OCI-LY3 (cell line): ENCODE results near the gene NOL11.

Experiments used
- EZH2phosphoT487 ChIP-seq: fragments of 200-600 bp; shearing (Covaris generic); IDR thresholded peaks from 2 replicates; pipeline ENCODE4 v1.6.1; 2018; ENCODE audit warnings: antibody characterized with exemption, mixed run types, low read depth
- TF ChIP-seq, protein P1 (sequence below): fragments of 200-600, 300-600 bp; sonication (generic); IDR thresholded peaks from 2 replicates; pipeline ENCODE4 v1.5.1; 2014; ENCODE audit warnings: antibody characterized with exemption, low read length, low read depth

DNA sequence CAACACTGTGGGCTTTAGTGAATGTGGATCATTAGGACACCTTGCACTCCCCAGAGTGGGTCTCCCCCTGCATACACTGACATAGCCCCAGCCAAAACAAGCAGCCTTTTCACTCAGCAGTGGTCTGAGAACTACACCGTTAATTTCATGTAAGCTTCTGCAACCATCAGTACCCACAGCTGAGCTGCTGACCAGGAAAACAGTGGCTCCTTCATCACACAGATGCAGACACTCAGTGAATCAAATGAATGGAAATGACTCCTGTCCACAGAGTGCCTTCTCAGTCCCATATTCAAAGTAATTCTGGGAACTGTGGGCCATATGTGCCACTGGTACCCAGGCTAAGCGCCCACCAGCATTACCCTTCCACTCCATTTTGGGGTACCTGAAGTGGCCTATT lies 39.3 kb upstream of the NOL11 start:
- TF ChIP-seq, protein P1, sequence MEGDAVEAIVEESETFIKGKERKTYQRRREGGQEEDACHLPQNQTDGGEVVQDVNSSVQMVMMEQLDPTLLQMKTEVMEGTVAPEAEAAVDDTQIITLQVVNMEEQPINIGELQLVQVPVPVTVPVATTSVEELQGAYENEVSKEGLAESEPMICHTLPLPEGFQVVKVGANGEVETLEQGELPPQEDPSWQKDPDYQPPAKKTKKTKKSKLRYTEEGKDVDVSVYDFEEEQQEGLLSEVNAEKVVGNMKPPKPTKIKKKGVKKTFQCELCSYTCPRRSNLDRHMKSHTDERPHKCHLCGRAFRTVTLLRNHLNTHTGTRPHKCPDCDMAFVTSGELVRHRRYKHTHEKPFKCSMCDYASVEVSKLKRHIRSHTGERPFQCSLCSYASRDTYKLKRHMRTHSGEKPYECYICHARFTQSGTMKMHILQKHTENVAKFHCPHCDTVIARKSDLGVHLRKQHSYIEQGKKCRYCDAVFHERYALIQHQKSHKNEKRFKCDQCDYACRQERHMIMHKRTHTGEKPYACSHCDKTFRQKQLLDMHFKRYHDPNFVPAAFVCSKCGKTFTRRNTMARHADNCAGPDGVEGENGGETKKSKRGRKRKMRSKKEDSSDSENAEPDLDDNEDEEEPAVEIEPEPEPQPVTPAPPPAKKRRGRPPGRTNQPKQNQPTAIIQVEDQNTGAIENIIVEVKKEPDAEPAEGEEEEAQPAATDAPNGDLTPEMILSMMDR, result no peak
- no peak for TF ChIP-seq EZH2phosphoT487
